HepG2 (cell line): ENCODE results near the gene KPNA3. TPM values are rescaled to one million over a fixed set of nuclear protein-coding genes. Genes with fewer than 3 reads are reported as not detected.

ENCODE experiments used
- ARNT ChIP-seq: fragments of 450-650 bp; IDR thresholded peaks from 2 replicates; pipeline ENCODE4 v1.6.1; 2017
- ATRX ChIP-seq: sonication (generic); formaldehyde crosslinking; IDR thresholded peaks from 2 replicates; pipeline ENCODE4 v1.4.0; 2020; ENCODE audit warnings: missing genetic modification reagents, borderline replicate concordance
- BCLAF1 ChIP-seq: fragments of 450-650 bp; IDR thresholded peaks from 2 replicates; pipeline ENCODE4 v1.6.1; 2017; ENCODE audit warnings: mild to moderate bottlenecking
- CC2D1A ChIP-seq: sonication (generic); formaldehyde crosslinking; IDR thresholded peaks from 2 replicates; pipeline ENCODE4 v1.8.1; 2023; ENCODE audit warnings: mild to moderate bottlenecking, missing genetic modification reagents
- ELF1 ChIP-seq: sonication (generic); formaldehyde crosslinking; IDR thresholded peaks from 2 replicates; pipeline ENCODE4 v1.4.0; 2020; ENCODE audit warnings: missing genetic modification reagents
- GATAD2A ChIP-seq: IDR thresholded peaks from 2 replicates; pipeline ENCODE4 v1.6.1; 2016
- HMGXB4 ChIP-seq, 2 experiments: sonication (generic) in 1 of 2; formaldehyde crosslinking in 1 of 2; IDR thresholded peaks; 2 replicates each; pipeline versions ENCODE4 v1.4.0 to v1.6.1; 2018 to 2020; ENCODE audit warnings: missing genetic modification reagents in 2 of 2, borderline replicate concordance in 1 of 2, low read depth in 1 of 2, mild to moderate bottlenecking in 1 of 2, missing biosample characterization in 1 of 2
- HNRNPK ChIP-seq: fragments of 200-400 bp; formaldehyde crosslinking; IDR thresholded peaks from 2 replicates; pipeline ENCODE4 v1.6.1; 2018; ENCODE audit warnings: low read length, low read depth, moderate library complexity, mild to moderate bottlenecking; ENCODE audit not compliant: poor library complexity, severe bottlenecking
- MNT ChIP-seq: fragments of 450-650 bp; IDR thresholded peaks from 2 replicates; pipeline ENCODE4 v1.6.1; 2016
- RELA ChIP-seq: sonication (generic); formaldehyde crosslinking; IDR thresholded peaks from 2 replicates; pipeline ENCODE4 v1.4.0; 2020; ENCODE audit warnings: missing genetic modification reagents
- SP1 ChIP-seq, 2 experiments: fragments of 450-650 bp in 1 of 2; sonication (generic) in 1 of 2; formaldehyde crosslinking in 1 of 2; IDR thresholded peaks; 2 replicates each; pipeline versions ENCODE4 v1.4.0 to v1.6.1; 2016 to 2020; ENCODE audit warnings: missing genetic modification reagents in 1 of 2
- SP2 ChIP-seq: sonication (generic); formaldehyde crosslinking; IDR thresholded peaks from 2 replicates; pipeline ENCODE4 v1.5.1; 2020; ENCODE audit warnings: mild to moderate bottlenecking, missing genetic modification reagents
- TGIF2 ChIP-seq: IDR thresholded peaks from 2 replicates; pipeline ENCODE4 v1.6.1; 2016; ENCODE audit warnings: control low read depth, missing compliant biosample characterization
- ZFP1 ChIP-seq: IDR thresholded peaks from 2 replicates; pipeline ENCODE4 v1.6.1; 2016
- ZNF432 ChIP-seq: sonication (generic); formaldehyde crosslinking; IDR thresholded peaks from 2 replicates; pipeline ENCODE4 v1.5.0; 2020; ENCODE audit warnings: missing genetic modification reagents, mild to moderate bottlenecking, borderline replicate concordance
- ZNF501 ChIP-seq: sonication (generic); formaldehyde crosslinking; IDR thresholded peaks from 2 replicates; pipeline ENCODE4 v1.5.1; 2020; ENCODE audit warnings: mild to moderate bottlenecking, moderate library complexity, missing genetic modification reagents
- polyA plus RNA-seq, 8 experiments: library from polyadenylated mRNA; depleted of rRNA in 3 of 8; stranded (reverse) in 7 of 8; unstranded in 1 of 8; fragments of >200 nt; fragmentation: Illumina TruSeq in 4 of 8; extraction: Trizol in 4 of 8; gene quantifications; 2 replicates each; pipeline versions ENCODE4 v1.2.1 to v1.2.3, GENCODE V29; 2011 to 2016; ENCODE audit warnings: low read depth in 4 of 8, missing spikeins in 1 of 8, mixed read lengths in 1 of 8; ENCODE audit not compliant: insufficient read depth in 1 of 8
- total RNA-seq, 5 experiments: library from RNA; depleted of rRNA; stranded (reverse); fragments of >200 nt; fragmentation: Illumina TruSeq; extraction: Trizol; gene quantifications; 2 replicates each; pipeline ENCODE4 v1.2.3, GENCODE V29; 2016; ENCODE audit warnings: low read depth in 1 of 5
- TF ChIP-seq, protein P1 (sequence below): sonication (generic); formaldehyde crosslinking; IDR thresholded peaks from 2 replicates; pipeline ENCODE4 v1.4.0; 2020; ENCODE audit warnings: missing genetic modification reagents

The KPNA3 gene
- total and polyA plus RNA-seq, 2 of the 13 experiments (the other 11 are each of a cell fraction or from before 2014, with no cell fraction given): 13.0 to 28.9 TPM

GRCh38 chr13:49792550-49793324, at the start of gene KPNA3 (continued):
- TF ChIP-seq CC2D1A (CRISPR knock-in tag): no peak
- TF ChIP-seq SP1 (IDR thresholded peaks at IDR 0.05): no peak
- no peak; the same call in none of the 2 replicates for TF ChIP-seq SP1 (CRISPR knock-in tag; IDR thresholded peaks at IDR 0.05)
- no peak for TF ChIP-seq SP2 (CRISPR knock-in tag)
- peak; percentile 49 for TF ChIP-seq TGIF2 (CRISPR knock-in tag)
- TF ChIP-seq HMGXB4 (CRISPR knock-in tag; IDR thresholded peaks at IDR 0.05; ENCODE audit: borderline replicate concordance in 1 of 2, low read depth in 1 of 2): peak; percentile 61 to 85
- TF ChIP-seq MNT: peak; percentile 32; the same call in 1 of the 2 replicates
- no peak for TF ChIP-seq ZNF432
- TF ChIP-seq RELA (CRISPR knock-in tag): no peak
- TF ChIP-seq ARNT: no peak
- TF ChIP-seq BCLAF1: no peak
- peak; percentile 63 for TF ChIP-seq ZNF501 (CRISPR knock-in tag)
- TF ChIP-seq, protein P1, sequence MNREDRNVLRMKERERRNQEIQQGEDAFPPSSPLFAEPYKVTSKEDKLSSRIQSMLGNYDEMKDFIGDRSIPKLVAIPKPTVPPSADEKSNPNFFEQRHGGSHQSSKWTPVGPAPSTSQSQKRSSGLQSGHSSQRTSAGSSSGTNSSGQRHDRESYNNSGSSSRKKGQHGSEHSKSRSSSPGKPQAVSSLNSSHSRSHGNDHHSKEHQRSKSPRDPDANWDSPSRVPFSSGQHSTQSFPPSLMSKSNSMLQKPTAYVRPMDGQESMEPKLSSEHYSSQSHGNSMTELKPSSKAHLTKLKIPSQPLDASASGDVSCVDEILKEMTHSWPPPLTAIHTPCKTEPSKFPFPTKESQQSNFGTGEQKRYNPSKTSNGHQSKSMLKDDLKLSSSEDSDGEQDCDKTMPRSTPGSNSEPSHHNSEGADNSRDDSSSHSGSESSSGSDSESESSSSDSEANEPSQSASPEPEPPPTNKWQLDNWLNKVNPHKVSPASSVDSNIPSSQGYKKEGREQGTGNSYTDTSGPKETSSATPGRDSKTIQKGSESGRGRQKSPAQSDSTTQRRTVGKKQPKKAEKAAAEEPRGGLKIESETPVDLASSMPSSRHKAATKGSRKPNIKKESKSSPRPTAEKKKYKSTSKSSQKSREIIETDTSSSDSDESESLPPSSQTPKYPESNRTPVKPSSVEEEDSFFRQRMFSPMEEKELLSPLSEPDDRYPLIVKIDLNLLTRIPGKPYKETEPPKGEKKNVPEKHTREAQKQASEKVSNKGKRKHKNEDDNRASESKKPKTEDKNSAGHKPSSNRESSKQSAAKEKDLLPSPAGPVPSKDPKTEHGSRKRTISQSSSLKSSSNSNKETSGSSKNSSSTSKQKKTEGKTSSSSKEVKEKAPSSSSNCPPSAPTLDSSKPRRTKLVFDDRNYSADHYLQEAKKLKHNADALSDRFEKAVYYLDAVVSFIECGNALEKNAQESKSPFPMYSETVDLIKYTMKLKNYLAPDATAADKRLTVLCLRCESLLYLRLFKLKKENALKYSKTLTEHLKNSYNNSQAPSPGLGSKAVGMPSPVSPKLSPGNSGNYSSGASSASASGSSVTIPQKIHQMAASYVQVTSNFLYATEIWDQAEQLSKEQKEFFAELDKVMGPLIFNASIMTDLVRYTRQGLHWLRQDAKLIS (CRISPR knock-in tag): no peak
- peak; percentile 99 for TF ChIP-seq HNRNPK
- 0 out of 2 replicates have a peak, but pooled peaks have one; percentile 19 for TF ChIP-seq ZFP1 (CRISPR knock-in tag)
- no peak for TF ChIP-seq GATAD2A (CRISPR knock-in tag)
- no peak for TF ChIP-seq ATRX (CRISPR knock-in tag)
- peak; percentile 69 for TF ChIP-seq ELF1 (CRISPR knock-in tag)
